Right lobe of liver (tissue), 4 donors: ENCODE results near the gene GPC4.

Experiments used
- POLR2A ChIP-seq: fragments of 450-650 bp; IDR thresholded peaks from one replicate; pipeline ENCODE4 v1.6.1; 2017; ENCODE audit warnings: antibody characterized with exemption, mild to moderate bottlenecking
- TF ChIP-seq, protein P1 (sequence below), 4 donors: fragments of 200-600 bp in 3 of 4; fragments of 450-650 bp in 1 of 4; IDR thresholded peaks; one replicate each; pipeline versions ENCODE4 v1.5.1 to v1.8.0; 2016 to 2022; ENCODE audit warnings: antibody characterized with exemption in 4 of 4, mild to moderate bottlenecking in 2 of 4
- donor health status: DM: no; HTN: no; CAD: no.
- donor health status: DM: no; HTN: no; CAD: no.
- donor health status: DM: no; HTN: yes; CAD: no.

DNA sequence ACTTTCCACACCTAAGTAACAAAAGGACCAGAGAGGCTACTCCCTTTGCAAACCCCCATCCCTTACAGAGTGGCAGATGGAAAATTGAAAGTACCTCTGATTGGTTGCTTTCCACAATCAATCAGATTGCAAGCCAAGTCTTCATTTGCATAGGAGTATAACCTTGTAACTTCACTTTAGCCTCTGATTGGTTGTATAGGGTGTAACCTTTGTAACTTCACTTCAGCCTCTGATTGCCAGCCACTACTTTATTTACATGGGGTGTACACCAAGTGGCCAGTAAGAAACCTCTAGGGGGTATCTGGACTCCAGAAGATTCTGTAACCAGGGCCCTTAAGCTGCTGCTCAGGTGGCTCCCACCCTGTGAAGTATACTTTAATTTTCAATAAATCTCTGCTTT is 48.6 kb downstream of the GPC4 start:
- TF ChIP-seq, protein P1, sequence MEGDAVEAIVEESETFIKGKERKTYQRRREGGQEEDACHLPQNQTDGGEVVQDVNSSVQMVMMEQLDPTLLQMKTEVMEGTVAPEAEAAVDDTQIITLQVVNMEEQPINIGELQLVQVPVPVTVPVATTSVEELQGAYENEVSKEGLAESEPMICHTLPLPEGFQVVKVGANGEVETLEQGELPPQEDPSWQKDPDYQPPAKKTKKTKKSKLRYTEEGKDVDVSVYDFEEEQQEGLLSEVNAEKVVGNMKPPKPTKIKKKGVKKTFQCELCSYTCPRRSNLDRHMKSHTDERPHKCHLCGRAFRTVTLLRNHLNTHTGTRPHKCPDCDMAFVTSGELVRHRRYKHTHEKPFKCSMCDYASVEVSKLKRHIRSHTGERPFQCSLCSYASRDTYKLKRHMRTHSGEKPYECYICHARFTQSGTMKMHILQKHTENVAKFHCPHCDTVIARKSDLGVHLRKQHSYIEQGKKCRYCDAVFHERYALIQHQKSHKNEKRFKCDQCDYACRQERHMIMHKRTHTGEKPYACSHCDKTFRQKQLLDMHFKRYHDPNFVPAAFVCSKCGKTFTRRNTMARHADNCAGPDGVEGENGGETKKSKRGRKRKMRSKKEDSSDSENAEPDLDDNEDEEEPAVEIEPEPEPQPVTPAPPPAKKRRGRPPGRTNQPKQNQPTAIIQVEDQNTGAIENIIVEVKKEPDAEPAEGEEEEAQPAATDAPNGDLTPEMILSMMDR (IDR thresholded peaks at IDR 0.05): no peak
- no peak for TF ChIP-seq POLR2A
